Neutrophil (primary cell): ENCODE measurements around the gene GTF2H2.
"Not testable (repeated sequence)": the region's sequence is repeated elsewhere in the genome, so short reads cannot be mapped to it uniquely, and the experiment has no call there.

Experiments used
- H3K27ac ChIP-seq: fragments of 200-600 bp; sonication (generic); 2 replicates; pipeline ENCODE4 v1.5.1; 2016; ENCODE audit warnings: mild to moderate bottlenecking, moderate library complexity
- H3K27me3 ChIP-seq: fragments of 200-600 bp; sonication (generic); 2 replicates; pipeline ENCODE4 v1.6.0; 2016; ENCODE audit warnings: mild to moderate bottlenecking
- H3K36me3 ChIP-seq: fragments of 200-600 bp; sonication (generic); 2 replicates; pipeline ENCODE4 v1.5.1; 2017
- H3K4me1 ChIP-seq, 2 experiments: fragments of 200-600 bp in 1 of 2; sonication (generic) in 1 of 2; 1 replicate in 1 of 2; 2 replicates in 1 of 2; pipeline versions ENCODE4 v1.5.1 to v1.6.1; 2013 to 2016; ENCODE audit warnings: low read depth in 1 of 2, low read length in 1 of 2, mild to moderate bottlenecking in 1 of 2, moderate library complexity in 1 of 2; ENCODE audit not compliant: control insufficient read depth in 1 of 2, insufficient read depth in 1 of 2
- H3K4me3 ChIP-seq, 2 experiments: fragments of 200-600 bp in 1 of 2; sonication (generic) in 1 of 2; 1 replicate in 1 of 2; 2 replicates in 1 of 2; pipeline ENCODE4 v1.5.1; 2013 to 2016; ENCODE audit warnings: low read depth in 1 of 2, low read length in 1 of 2, mild to moderate bottlenecking in 1 of 2, moderate library complexity in 1 of 2
- H3K9me3 ChIP-seq: fragments of 200-600 bp; sonication (generic); 2 replicates; pipeline ENCODE4 v1.5.1; 2016

The GTF2H2 gene

DNA sequence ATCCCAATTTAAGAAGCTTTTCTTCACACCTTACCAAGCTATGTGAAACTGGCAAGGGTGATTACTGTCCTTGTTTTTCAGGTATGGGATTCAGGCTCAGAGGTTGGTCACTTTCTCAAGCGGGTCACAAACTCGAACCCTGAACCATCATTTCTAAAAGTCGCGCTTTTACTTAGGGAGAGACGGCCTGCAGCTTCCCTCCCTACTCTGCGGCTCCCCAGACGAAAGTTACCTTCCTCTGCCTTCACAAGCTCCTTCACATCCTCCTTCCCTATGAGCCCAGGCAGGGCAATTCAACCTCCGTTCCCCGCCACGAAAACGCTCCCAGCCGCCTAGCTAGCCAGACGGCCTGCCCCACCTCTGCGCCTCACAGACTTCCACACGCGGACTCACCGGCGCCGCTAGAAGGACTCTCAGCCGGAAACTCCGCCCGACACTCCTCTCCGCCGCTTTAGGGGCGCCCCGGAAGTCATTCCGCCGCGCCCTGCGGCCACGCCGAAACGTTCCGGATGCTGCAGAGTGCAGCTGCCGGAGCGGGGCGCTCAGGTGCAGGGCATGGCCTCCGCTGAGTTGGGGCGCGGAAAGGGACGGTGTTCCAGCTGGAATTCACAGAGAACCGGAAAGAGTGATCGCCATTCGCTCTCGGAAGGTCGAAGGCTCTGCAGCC is at the start of gene GTF2H2:
Gene GTF2H2 (minus strand): TSS at position 415 of the 667 bp plus-strand sequence. CDS start 4,913 bp downstream, outside the sequence.
- not testable (repeated sequence) for H3K4me3 ChIP-seq, H3K27me3 ChIP-seq, H3K9me3 ChIP-seq, H3K4me1 ChIP-seq, H3K36me3 ChIP-seq, H3K27ac ChIP-seq

DNA sequence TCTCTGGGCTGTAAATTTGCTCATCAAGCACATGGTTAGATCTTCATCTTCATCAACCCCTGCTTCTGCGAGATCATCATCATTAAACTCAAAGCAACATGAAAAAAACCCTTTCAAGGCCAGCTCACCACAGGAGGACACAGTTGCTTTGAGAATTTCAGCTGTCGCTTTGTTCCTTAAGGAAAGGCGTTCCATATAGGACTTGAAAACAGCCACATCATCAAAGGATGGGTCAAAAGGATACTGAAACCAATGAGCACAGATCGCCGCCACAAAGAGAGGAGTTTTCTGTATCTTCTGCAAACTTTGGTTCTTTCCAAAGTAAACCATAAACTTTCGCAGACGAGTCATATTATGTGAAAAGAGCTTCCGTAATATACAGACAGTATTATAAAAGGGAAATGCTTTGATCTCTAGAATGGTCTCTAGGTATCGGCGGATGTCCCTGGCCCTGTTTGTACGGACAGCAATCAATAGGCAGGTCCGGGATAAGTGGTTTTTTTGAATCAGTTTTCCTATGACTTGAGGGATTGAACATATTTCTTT is 42.3 kb upstream of the GTF2H2 start:
- H3K9me3 ChIP-seq, H3K27me3 ChIP-seq, H3K27ac ChIP-seq, H3K4me3 ChIP-seq, H3K36me3 ChIP-seq, H3K4me1 ChIP-seq: not testable (repeated sequence)

DNA sequence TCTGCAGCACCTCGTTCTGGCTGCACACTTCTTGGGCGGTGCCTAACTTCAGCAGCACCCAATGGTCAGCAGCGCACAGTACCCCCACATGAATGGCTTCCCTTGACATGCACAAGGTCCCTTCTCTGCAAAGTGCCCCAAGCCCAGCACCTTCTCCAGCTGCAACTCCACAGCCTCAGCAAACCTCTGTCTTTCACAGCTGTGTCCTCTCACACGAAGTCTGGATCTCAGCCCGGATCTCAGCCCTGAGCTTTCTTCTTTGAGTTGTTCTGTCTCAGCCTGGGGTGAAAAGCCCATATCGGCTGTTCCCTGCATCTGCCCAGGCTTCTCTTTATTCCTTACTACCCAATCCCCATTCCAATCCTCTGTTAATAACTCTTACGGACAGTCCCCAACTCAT is 32.5 kb upstream of the GTF2H2 start:
- not testable (repeated sequence) for H3K36me3 ChIP-seq, H3K4me1 ChIP-seq, H3K4me3 ChIP-seq

DNA sequence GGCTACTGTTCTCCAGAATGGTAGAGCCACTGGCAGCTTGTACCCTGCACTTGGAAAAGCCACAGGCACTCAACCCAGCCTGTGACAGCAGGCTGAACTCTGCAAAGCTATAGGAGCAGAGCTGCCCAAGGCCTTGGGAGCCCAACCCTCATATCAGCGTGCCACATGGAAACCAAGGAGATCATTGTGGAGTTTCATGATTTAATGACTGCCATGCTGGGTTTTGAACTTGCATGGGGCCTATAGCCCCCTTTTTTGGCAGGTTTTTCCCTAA is 30.4 kb upstream of the GTF2H2 start:
- H3K27ac ChIP-seq, H3K9me3 ChIP-seq, H3K36me3 ChIP-seq, H3K4me1 ChIP-seq, H3K27me3 ChIP-seq, H3K4me3 ChIP-seq: not testable (repeated sequence)

More for the DNA sequence above, 32.5 kb upstream of the GTF2H2 start:
- H3K9me3 ChIP-seq, H3K27ac ChIP-seq, H3K27me3 ChIP-seq: not testable (repeated sequence)

- H3K27ac ChIP-seq, H3K27me3 ChIP-seq, H3K4me3 ChIP-seq, H3K36me3 ChIP-seq, H3K4me1 ChIP-seq, H3K9me3 ChIP-seq: not testable (repeated sequence)
Observed at GRCh38 chr5:71097173-71097929, 29.9 kb upstream of the GTF2H2 start.

DNA sequence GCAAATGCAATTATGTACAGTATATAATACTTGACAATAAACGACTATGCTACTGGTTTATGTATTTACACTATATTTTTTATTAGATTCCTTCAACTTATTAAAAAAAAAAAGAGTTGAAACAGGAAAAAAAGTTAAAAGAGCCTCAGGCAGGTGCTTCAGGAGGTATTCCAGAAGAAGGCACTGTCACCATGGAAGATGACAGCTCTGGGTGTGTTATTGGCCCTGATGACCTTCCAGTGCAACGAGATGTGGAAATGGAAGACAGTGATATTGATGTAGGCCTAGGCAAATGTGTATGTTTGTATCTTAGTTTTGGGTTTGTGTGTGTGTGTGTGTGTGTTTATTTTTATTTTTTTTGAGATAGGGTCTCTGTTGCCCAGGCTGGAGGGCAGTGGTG is 22.3 kb upstream of the GTF2H2 start:
- H3K27me3 ChIP-seq, H3K27ac ChIP-seq, H3K36me3 ChIP-seq, H3K9me3 ChIP-seq, H3K4me3 ChIP-seq, H3K4me1 ChIP-seq: not testable (repeated sequence)

DNA sequence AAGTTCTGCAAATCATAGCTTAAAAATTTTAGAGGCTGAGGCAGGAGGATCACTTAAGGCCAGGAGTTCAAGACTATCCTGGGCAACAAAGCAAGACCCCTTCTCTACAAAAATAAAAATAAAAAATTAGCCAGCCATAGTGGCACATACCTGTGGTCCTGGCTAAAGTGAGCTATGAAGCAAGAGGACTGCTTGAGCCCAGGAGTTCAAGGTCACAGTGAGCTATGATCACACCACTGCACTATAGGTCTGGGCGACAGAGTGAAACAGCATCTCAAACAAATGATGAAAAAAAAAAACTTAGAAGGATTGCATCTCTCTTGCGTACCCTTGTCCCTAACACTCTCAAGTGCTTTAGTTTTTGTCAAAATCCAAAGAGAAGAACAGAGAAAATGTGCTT is 21.3 kb upstream of the GTF2H2 start:
- H3K9me3 ChIP-seq, H3K36me3 ChIP-seq, H3K27ac ChIP-seq, H3K4me3 ChIP-seq, H3K27me3 ChIP-seq, H3K4me1 ChIP-seq: not testable (repeated sequence)

GRCh38 chr5:71086145-71086544 is 18.7 kb upstream of the GTF2H2 start:
- H3K27me3 ChIP-seq, H3K36me3 ChIP-seq, H3K4me3 ChIP-seq, H3K27ac ChIP-seq, H3K4me1 ChIP-seq, H3K9me3 ChIP-seq: not testable (repeated sequence)

DNA sequence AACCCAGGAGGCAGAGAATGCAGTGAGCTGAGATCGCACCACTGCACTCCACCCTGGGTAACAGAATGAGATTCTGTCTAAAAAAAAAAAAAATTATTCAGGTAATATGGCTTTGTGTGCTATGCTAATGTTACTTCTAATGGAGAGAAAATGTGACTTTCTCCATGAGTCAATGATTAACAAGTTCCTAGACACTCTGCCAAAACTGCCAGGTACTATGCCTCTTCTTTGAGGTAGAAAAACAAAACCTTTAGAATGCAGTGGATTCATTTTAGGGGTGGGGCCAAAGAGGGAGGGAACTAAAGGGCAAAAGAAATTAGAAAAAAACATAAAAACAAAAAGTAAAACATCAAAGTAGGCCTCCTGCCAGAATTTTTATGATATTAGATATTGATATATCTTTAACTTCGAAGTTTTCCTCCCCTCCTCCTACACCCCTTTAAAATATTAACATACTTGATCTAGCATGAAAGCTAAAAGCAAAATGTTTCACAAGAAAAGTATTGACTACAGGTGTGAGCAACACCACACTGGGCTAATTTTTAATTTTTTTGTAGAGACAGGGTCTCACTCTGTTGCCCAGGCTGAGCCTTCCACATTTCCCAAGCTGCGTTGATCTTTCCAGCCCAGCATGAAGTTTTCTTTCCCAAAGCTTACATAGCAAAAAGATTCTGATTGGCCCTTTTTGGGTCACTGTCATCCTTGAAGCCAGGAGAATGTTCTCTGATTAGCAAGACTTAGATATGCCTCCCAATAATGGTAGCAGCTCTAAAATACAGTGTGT is 17.0 kb upstream of the GTF2H2 start:
- not testable (repeated sequence) for H3K4me3 ChIP-seq, H3K36me3 ChIP-seq, H3K9me3 ChIP-seq, H3K27ac ChIP-seq, H3K27me3 ChIP-seq, H3K4me1 ChIP-seq

DNA sequence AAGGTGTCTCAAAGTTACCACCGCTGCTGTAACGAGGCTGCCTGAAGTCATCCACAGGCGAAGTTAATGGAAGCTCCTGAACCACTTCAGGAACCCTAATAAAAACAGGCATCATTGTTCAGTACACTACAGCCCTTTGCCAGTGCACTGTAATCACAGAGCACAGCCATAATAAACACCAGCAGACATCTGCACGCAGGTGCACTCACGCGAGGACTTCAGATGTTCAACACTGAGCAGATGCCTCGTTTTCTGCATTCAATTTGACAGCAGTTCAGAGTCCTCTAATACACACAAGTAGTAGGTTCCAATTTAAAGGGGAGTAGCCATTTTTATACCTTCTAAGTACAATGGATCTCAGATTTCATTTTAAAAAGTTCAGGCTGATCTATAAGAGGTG is 15.4 kb upstream of the GTF2H2 start:
- not testable (repeated sequence) for H3K27ac ChIP-seq, H3K9me3 ChIP-seq, H3K27me3 ChIP-seq, H3K36me3 ChIP-seq, H3K4me3 ChIP-seq, H3K4me1 ChIP-seq

GRCh38 chr5:71082340-71082739 is 14.9 kb upstream of the GTF2H2 start:
- not testable (repeated sequence) for H3K27me3 ChIP-seq, H3K36me3 ChIP-seq, H3K27ac ChIP-seq, H3K4me3 ChIP-seq, H3K4me1 ChIP-seq, H3K9me3 ChIP-seq

DNA sequence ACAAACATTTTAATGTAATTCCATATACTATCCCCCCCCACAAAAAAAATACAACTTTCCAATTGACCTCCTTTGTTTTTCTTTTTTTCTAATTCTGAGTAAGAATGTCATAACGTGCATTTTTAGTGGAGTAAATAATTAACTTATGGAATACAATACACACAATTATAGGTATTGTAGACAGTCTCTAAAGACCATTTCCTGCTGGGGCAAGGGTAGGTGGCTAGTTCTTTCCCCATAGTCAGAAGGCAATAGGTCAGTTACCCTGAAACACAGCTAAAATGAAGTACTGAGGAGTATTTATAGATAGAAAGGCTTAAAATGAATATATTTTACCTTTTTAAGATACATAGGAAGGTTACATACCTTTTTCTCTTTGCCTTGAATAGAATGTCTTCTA is 6.2 kb downstream of the GTF2H2 start:
- not testable (repeated sequence) for H3K27ac ChIP-seq, H3K9me3 ChIP-seq, H3K36me3 ChIP-seq, H3K4me3 ChIP-seq, H3K27me3 ChIP-seq, H3K4me1 ChIP-seq

- not testable (repeated sequence) for H3K4me3 ChIP-seq, H3K27ac ChIP-seq, H3K36me3 ChIP-seq, H3K9me3 ChIP-seq, H3K27me3 ChIP-seq, H3K4me1 ChIP-seq
Observed at GRCh38 chr5:71059426-71059825, 8.1 kb downstream of the GTF2H2 start.

DNA sequence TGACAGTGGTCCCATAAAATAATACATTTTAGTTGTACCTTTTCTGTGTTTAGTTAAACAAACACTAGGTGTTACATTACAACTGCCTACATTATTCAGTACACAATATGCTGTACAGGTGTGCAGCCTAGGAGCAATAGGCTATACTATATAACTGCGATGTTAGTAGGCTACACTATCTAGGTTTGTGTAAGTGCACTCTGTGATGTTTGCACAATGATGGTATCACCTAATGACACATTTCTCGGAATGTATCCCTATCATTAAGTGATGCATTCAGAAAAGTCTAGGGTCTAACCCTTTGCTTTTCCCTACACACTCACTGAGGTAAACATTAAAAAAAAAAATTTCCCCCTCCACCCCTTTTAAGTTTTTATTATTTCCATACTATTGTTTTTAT is 22.7 kb downstream of the GTF2H2 start:
- not testable (repeated sequence) for H3K4me1 ChIP-seq, H3K27me3 ChIP-seq, H3K9me3 ChIP-seq, H3K4me3 ChIP-seq, H3K36me3 ChIP-seq, H3K27ac ChIP-seq
